Endothelial cell of umbilical vein (primary cell): ENCODE results near the gene STN1. TPM values are rescaled to one million over a fixed set of nuclear protein-coding genes. Genes with fewer than 3 reads are reported as not detected.

Source experiments
- BruUV-seq: library from RNA; stranded (reverse); fragments of 400-500 nt; replicated peaks from 2 replicates; lab custom pipeline; 2021; lab: Mats Ljungman, UMichigan
- CTCF ChIA-PET: fragments of 300-600, 350-600 bp; sonication (Branson Sonifier 250); formaldehyde crosslinking; loops from one replicate; lab custom pipeline; 2021; ENCODE audit warnings: antibody characterized with exemption, inconsistent platforms; lab: Charles Lee
- POLR2A ChIA-PET: fragments of 300-600, 350-600 bp; sonication (Branson Sonifier 250); formaldehyde crosslinking; loops from one replicate; lab custom pipeline; 2021; ENCODE audit warnings: antibody characterized with exemption, inconsistent platforms; lab: Charles Lee
- DNase-seq: peaks from one replicate; pipeline ENCODE4 v3.0.0-alpha.2; 2011; ENCODE audit warnings: low read depth, low spot score
- FAIRE-seq: peaks from 2 replicates; lab custom pipeline; 2011; peaks lifted over from hg19 to GRCh38; lab: Jason Lieb, UNC
- H2AFZ ChIP-seq: 2 replicates; pipeline ENCODE4 v1.6.0; 2012; ENCODE audit warnings: low read depth, low read length, control low read depth, inconsistent platforms
- H3K27ac ChIP-seq: 2 replicates; pipeline ENCODE4 v1.5.1; 2011; ENCODE audit warnings: low read depth, mild to moderate bottlenecking, control low read depth, low read length, moderate library complexity; ENCODE audit not compliant: insufficient read depth
- H3K27me3 ChIP-seq, 2 experiments: 2 replicates each; pipeline versions ENCODE4 v1.6.0 to v1.6.1; 2011; ENCODE audit warnings: low read length in 2 of 2, mixed read lengths in 1 of 2; ENCODE audit not compliant: control insufficient read depth in 2 of 2, insufficient read depth in 2 of 2
- H3K36me3 ChIP-seq, 2 experiments: 2 replicates in 1 of 2; 3 replicates in 1 of 2; pipeline ENCODE4 v1.5.1; 2011; ENCODE audit warnings: low read length in 2 of 2, mild to moderate bottlenecking in 1 of 2, moderate library complexity in 1 of 2; ENCODE audit not compliant: control insufficient read depth in 2 of 2, insufficient read depth in 2 of 2; ENCODE audit errors: extremely low read depth in 1 of 2
- H3K4me1 ChIP-seq: 3 replicates; pipeline ENCODE4 v1.5.1; 2011; ENCODE audit warnings: mild to moderate bottlenecking, low read length; ENCODE audit not compliant: control insufficient read depth, insufficient read depth; ENCODE audit errors: extremely low read depth
- H3K4me2 ChIP-seq: 2 replicates; pipeline ENCODE4 v1.6.1; 2011; ENCODE audit warnings: low read length, control low read depth, mixed read lengths; ENCODE audit not compliant: insufficient read depth
- H3K4me3 ChIP-seq, 3 experiments: fragments of 200-600 bp in 1 of 3; sonication (generic), shearing (Covaris generic) in 1 of 3; replicated peaks in 1 of 3; 2 replicates each; pipeline ENCODE4 v1.5.1; 2011 to 2016; ENCODE audit warnings: control low read depth in 3 of 3, low read length in 3 of 3, mild to moderate bottlenecking in 2 of 3, inconsistent platforms in 1 of 3, low read depth in 1 of 3, moderate library complexity in 1 of 3; ENCODE audit not compliant: insufficient read depth in 1 of 3
- H3K79me2 ChIP-seq: 2 replicates; pipeline ENCODE4 v1.6.0; 2012; ENCODE audit warnings: low read length, inconsistent platforms; ENCODE audit not compliant: control insufficient read depth, insufficient read depth
- H3K9ac ChIP-seq: replicated peaks from 2 replicates; pipeline ENCODE3; 2011; ENCODE audit warnings: low read length, control low read depth; ENCODE audit not compliant: insufficient read depth; ENCODE audit errors: extremely low read depth
- H3K9me1 ChIP-seq: replicated peaks from 3 replicates; pipeline ENCODE4 v1.6.0; 2011; ENCODE audit warnings: mild to moderate bottlenecking, low read length; ENCODE audit not compliant: control insufficient read depth, insufficient read depth; ENCODE audit errors: extremely low read depth
- H3K9me3 ChIP-seq: replicated peaks from 2 replicates; pipeline ENCODE4 v1.5.1; 2012; ENCODE audit warnings: low read length, inconsistent platforms; ENCODE audit not compliant: control insufficient read depth, insufficient read depth
- H4K20me1 ChIP-seq: replicated peaks from 2 replicates; pipeline ENCODE3; 2011; ENCODE audit warnings: mild to moderate bottlenecking, low read length; ENCODE audit not compliant: control insufficient read depth, insufficient read depth; ENCODE audit errors: extremely low read depth
- CTCF ChIP-seq, 2 donors: IDR thresholded peaks; 1 replicate in 1 of 2; 2 replicates in 1 of 2; pipeline ENCODE4 v1.5.1; 2011; ENCODE audit warnings: low read length in 2 of 2, mild to moderate bottlenecking in 2 of 2, moderate library complexity in 2 of 2, control low read depth in 1 of 2, inconsistent platforms in 1 of 2, low read depth in 1 of 2; ENCODE audit not compliant: insufficient read depth in 1 of 2; ENCODE audit errors: extremely low read depth in 1 of 2
- EZH2 ChIP-seq: IDR thresholded peaks from 2 replicates; pipeline ENCODE4 v1.6.1; 2012; ENCODE audit warnings: borderline replicate concordance, low read depth, mild to moderate bottlenecking, moderate library complexity, low read length, inconsistent platforms; ENCODE audit not compliant: severe bottlenecking
- FOS ChIP-seq: IDR thresholded peaks from 2 replicates; pipeline ENCODE4 v1.6.1; 2011; ENCODE audit warnings: mild to moderate bottlenecking, low read length, moderate library complexity, borderline replicate concordance; ENCODE audit not compliant: insufficient read depth
- MAX ChIP-seq: IDR thresholded peaks from 2 replicates; pipeline ENCODE4 v1.6.1; 2011; ENCODE audit not compliant: insufficient read depth, insufficient read length
- MYC ChIP-seq: IDR thresholded peaks from one replicate; pipeline ENCODE4 v1.6.1; 2011; ENCODE audit warnings: mild to moderate bottlenecking, low read depth, low read length
- POLR2AphosphoS5 ChIP-seq: IDR thresholded peaks from 2 replicates; pipeline ENCODE4 v1.6.1; 2012; ENCODE audit warnings: low read depth, mild to moderate bottlenecking, control low read depth, low read length, moderate library complexity; ENCODE audit not compliant: insufficient read depth
- dilution Hi-C: fragments of 300-500 bp; cut with MboI; formaldehyde crosslinking; loops from one replicate; pipeline ENCODE4 v1.15.0; 2019; ENCODE audit warnings: low sequenced_read_pairs; ENCODE audit not compliant: extremely low pct_ligation_motif_present
- intact Hi-C: fragments of 100-400 bp; cut with micrococcal nuclease; formaldehyde crosslinking; loops from one replicate; pipeline ENCODE4 v1.10.0; 2022
- polyA plus RNA-seq, 4 experiments: library from polyadenylated mRNA; depleted of rRNA in 3 of 4; stranded (reverse) in 3 of 4; unstranded in 1 of 4; fragments of >200 nt; gene quantifications; 2 replicates each; pipeline versions ENCODE4 v1.2.1 to v1.2.3, GENCODE V29; 2011 to 2012; ENCODE audit warnings: missing spikeins in 1 of 4
- total RNA-seq: library from RNA; stranded (reverse); gene quantifications from 2 replicates; pipeline ENCODE4 v1.2.3, GENCODE V29; 2021

The STN1 gene
- total and polyA plus RNA-seq, 2 donors (not counting 3 experiments of a cell fraction or from before 2014, with no cell fraction given) = 10.8 to 15.3 TPM

- H3K27ac ChIP-seq = no peak overlapping the region
- no peaks in the 10 kb centered on the region for H3K4me1 ChIP-seq
- intact Hi-C loops (no loop called here), dilution Hi-C loops (no loop called here)
- no peak overlapping the region for H2AFZ ChIP-seq
- ChIA-PET POLR2A (no interaction called here), CTCF (interaction anchor here (1.7 kb wide), 1 partner anchor 124 kb away, joined by 4 read pairs; no protein-coding TSS in a partner anchor)
- FAIRE-seq (no peak), DNase-seq (no peak)
- H3K9ac ChIP-seq = no peak overlapping the region
- no peaks in the 10 kb centered on the region for H3K9me1 ChIP-seq
- H3K4me3 ChIP-seq = no peak overlapping the region
- H3K9me3 ChIP-seq = no peaks in the 10 kb centered on the region
- no TSS peak for BruUV-seq
- no peak overlapping the region for H3K4me2 ChIP-seq
- H3K79me2 ChIP-seq = no peaks in the 10 kb centered on the region
- H3K36me3 ChIP-seq = no peaks in the 10 kb centered on the region
- H3K27me3 ChIP-seq = no peaks in the 10 kb centered on the region
- TF ChIP-seq MAX = no peak
- TF ChIP-seq EZH2 = no peak
- no peak for TF ChIP-seq POLR2AphosphoS5
- no peak for TF ChIP-seq CTCF (IDR thresholded peaks at IDR 0.05; ENCODE audit: extremely low read depth in 1 of 2, insufficient read depth in 1 of 2, low read depth in 1 of 2, low read length in 2 of 2)
- no peak for TF ChIP-seq FOS
- no peak for TF ChIP-seq MYC
- no peaks in the 10 kb centered on the region for H4K20me1 ChIP-seq
Measured at GRCh38 chr10:103836861-103837260, 81.1 kb downstream of the STN1 start.
